DOHH2 (cell line): Measurements from ENCODE around the gene RHBG.

Experiments used
- EZH2phosphoT487 ChIP-seq: fragments of 200-600 bp; sonication (generic); IDR thresholded peaks from 2 replicates; pipeline ENCODE4 v1.6.1; 2017; ENCODE audit warnings: borderline replicate concordance, mild to moderate bottlenecking, antibody characterized with exemption, low read length, moderate library complexity, mixed read lengths
- TF ChIP-seq, protein P1 (sequence below): fragments of 200-600 bp; sonication (generic); IDR thresholded peaks from one replicate; pipeline ENCODE4 v1.5.1; 2014; ENCODE audit warnings: antibody characterized with exemption, mild to moderate bottlenecking, low read depth, low read length; ENCODE audit not compliant: poor library complexity, severe bottlenecking

DNA sequence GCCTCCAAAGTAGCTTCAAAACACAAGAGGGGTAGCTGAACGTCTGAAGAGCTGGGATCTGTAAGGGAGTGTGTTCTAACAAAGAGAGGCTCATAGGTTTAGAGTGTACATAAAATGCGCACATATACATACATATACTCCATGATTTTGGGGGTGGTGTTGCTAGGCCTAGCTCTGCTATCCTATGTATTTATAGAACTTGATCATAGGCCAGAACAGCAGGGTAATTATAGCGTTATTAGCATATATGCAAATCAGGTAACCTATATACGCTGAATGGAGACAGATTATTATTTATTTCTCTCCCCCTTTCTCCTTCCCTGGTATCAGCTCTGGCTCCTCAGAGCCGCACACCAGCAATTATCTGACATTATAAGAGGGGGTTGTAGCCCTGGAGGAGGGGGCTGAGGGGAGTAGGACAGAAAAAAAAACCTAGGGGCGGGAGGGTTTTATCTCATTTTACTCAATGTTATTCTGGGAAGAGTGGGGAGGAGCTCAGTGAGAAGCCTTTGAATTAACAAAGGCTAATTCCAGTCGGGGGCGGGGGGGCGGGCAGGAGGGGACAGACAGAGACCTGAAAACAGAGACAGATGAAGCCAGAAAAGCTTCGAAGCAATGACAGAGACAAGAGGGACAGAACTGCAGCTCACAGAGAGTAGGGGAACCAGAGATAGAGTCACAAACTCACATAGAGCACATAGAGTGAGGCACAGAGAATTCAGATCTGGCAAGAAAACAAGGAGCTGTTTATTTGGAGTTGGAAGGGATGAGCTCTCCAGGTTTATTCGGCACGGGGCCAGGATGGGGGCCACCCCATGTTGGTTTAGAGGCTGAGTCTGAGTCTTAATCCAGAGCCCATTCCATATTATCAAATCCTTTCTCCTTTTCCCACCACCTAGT lies 63.0 kb downstream of the RHBG start:
- TF ChIP-seq, protein P1, sequence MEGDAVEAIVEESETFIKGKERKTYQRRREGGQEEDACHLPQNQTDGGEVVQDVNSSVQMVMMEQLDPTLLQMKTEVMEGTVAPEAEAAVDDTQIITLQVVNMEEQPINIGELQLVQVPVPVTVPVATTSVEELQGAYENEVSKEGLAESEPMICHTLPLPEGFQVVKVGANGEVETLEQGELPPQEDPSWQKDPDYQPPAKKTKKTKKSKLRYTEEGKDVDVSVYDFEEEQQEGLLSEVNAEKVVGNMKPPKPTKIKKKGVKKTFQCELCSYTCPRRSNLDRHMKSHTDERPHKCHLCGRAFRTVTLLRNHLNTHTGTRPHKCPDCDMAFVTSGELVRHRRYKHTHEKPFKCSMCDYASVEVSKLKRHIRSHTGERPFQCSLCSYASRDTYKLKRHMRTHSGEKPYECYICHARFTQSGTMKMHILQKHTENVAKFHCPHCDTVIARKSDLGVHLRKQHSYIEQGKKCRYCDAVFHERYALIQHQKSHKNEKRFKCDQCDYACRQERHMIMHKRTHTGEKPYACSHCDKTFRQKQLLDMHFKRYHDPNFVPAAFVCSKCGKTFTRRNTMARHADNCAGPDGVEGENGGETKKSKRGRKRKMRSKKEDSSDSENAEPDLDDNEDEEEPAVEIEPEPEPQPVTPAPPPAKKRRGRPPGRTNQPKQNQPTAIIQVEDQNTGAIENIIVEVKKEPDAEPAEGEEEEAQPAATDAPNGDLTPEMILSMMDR, result no peak
- TF ChIP-seq EZH2phosphoT487, result no peak
